A172 (cell line): ENCODE results near the gene RTP2. TPM values are rescaled to one million over a fixed set of nuclear protein-coding genes. Genes with fewer than 3 reads are reported as not detected.

Experiments used
- DNase-seq: peaks from one replicate; pipeline ENCODE4 v3.0.0-alpha.2; 2015; ENCODE audit warnings: low spot score
- total RNA-seq: library from RNA; depleted of rRNA; stranded (reverse); fragments of >200 nt; shearing (Covaris generic); gene quantifications from 2 replicates; pipeline ENCODE4 v1.2.3, GENCODE V29; 2014; rRNA removed

RTP2 gene
- total RNA-seq, 1 experiment from 2014 or later = not detected

- DNase-seq = peak; percentile 17
Observed at GRCh38 chr3:187669675-187670504, 32.5 kb downstream of the RTP2 start, which contains the start of gene SST. Gene SST, minus strand, starts transcription at chr3:187670394. Its CDS starts 103 bp downstream, at chr3:187670291.

GRCh38 chr3:187667526-187667925, 34.8 kb downstream of the RTP2 start:
- no peak for DNase-seq

- DNase-seq = no peak
Observed at GRCh38 chr3:187665764-187666402, 36.5 kb downstream of the RTP2 start.

GRCh38 chr3:187665010-187665409, 37.3 kb downstream of the RTP2 start:
- DNase-seq = no peak

- no peak for DNase-seq
Observed at GRCh38 chr3:187662848-187663409, 39.4 kb downstream of the RTP2 start.

GRCh38 chr3:187661267-187661666, 41.1 kb downstream of the RTP2 start:
- DNase-seq = no peak

- no peak for DNase-seq
Observed at GRCh38 chr3:187651282-187651681, 51.1 kb downstream of the RTP2 start.

Other genes starting within 250 kb of the RTP2 start
- gene SST, start 32.2 kb downstream of the RTP2 start, total RNA-seq = not detected in 2 replicates
- gene BCL6, start 42.9 kb upstream of the RTP2 start, total RNA-seq = 3.2 and 4.6 TPM in 2 replicates